Choroid plexus epithelial cell (primary cell): ENCODE data around the gene ZDHHC13.

ENCODE experiments used
- DNase-seq: peaks from one replicate; pipeline ENCODE4 v3.0.0-alpha.2; 2010; ENCODE audit warnings: low read depth
- H3K4me3 ChIP-seq: 2 replicates; pipeline ENCODE4 v1.5.1; 2011; ENCODE audit warnings: low read depth, mild to moderate bottlenecking, control low read depth, low read length, moderate library complexity
- CTCF ChIP-seq: conservative IDR thresholded peaks from 2 replicates; pipeline ENCODE4 v1.5.1; 2011; ENCODE audit warnings: low read depth, mild to moderate bottlenecking, control low read depth, inconsistent platforms, low read length, moderate library complexity

ZDHHC13 gene

DNA sequence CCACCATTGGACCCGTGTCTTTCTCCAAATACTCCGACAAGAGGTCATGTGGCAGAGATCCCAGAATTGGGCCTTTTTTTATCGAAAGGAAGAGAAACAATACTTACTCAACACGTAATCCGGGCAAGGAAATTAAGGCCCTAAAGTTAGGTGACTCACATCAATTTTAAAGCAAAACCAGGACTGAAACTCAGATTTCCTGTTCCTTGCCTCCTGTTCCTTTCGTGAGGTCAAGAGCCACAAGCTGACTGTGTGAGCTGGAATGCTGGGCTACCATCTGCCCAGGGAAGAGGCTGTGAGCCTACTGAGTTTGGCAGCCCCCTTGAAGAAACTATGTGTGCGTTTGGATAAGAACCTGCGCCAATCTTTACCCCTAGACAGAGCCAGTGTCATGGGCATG lies 29.3 kb upstream of the ZDHHC13 start:
- no peak overlapping the region for H3K4me3 ChIP-seq
- DNase-seq: peak; percentile 69
- TF ChIP-seq CTCF: no peak

GRCh38 chr11:19088791-19089190 lies 28.2 kb upstream of the ZDHHC13 start:
- TF ChIP-seq CTCF: no peak
- no peak overlapping the region for H3K4me3 ChIP-seq
- no peak for DNase-seq

DNA sequence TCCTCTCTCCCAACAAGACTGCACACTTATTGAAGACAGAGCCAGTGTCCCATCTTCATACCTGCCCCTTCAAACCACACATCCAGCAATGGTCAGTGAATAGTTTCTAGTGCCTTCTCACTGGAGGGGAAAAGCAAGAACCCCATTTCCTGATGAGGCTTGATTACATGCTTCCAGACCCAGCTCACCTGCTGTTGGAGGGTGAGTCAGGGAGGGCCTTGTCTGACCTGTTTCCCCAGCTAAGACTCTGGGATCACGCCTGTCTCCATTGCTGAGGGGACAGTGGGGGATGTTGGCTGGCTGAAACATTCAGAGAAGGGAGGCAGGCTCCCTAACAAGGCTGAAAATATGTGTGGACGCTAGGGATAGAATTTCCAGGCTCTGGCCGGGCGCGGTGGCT lies 27.5 kb upstream of the ZDHHC13 start:
- no peak for DNase-seq
- H3K4me3 ChIP-seq: no peak overlapping the region
- TF ChIP-seq CTCF: no peak

GRCh38 chr11:19091366-19091765 lies 25.6 kb upstream of the ZDHHC13 start:
- no peak overlapping the region for H3K4me3 ChIP-seq
- no peak for TF ChIP-seq CTCF

GRCh38 chr11:19092342-19092741 lies 24.6 kb upstream of the ZDHHC13 start:
- TF ChIP-seq CTCF: no peak
- DNase-seq: no peak
- no peak overlapping the region for H3K4me3 ChIP-seq

More at GRCh38 chr11:19091366-19091765, 25.6 kb upstream of the ZDHHC13 start:
- DNase-seq: no peak

GRCh38 chr11:19092850-19093249 lies 24.1 kb upstream of the ZDHHC13 start:
- no peak overlapping the region for H3K4me3 ChIP-seq
- TF ChIP-seq CTCF: no peak
- no peak for DNase-seq

- no peak for TF ChIP-seq CTCF
- peak; percentile 45 for DNase-seq
- H3K4me3 ChIP-seq: no peak overlapping the region
Measured at GRCh38 chr11:19093976-19094375, 23.0 kb upstream of the ZDHHC13 start.
